Skeletal muscle satellite cell (primary cell): ENCODE results near the gene SLC38A2.

Source experiments
- H3K27me3 ChIP-seq: 2 replicates; pipeline ENCODE4 v1.7.0; 2013; ENCODE audit warnings: low read length; ENCODE audit not compliant: control insufficient read depth, insufficient read depth
- H3K36me3 ChIP-seq: 2 replicates; pipeline ENCODE4 v1.7.0; 2013; ENCODE audit warnings: mild to moderate bottlenecking, control low read depth, low read length; ENCODE audit not compliant: insufficient read depth
- H3K4me1 ChIP-seq: 2 replicates; pipeline ENCODE4 v1.7.0; 2013; ENCODE audit warnings: low read length; ENCODE audit not compliant: control insufficient read depth, insufficient read depth
- H3K4me2 ChIP-seq: 2 replicates; pipeline ENCODE4 v1.7.0; 2013; ENCODE audit warnings: mild to moderate bottlenecking, low read length
- H3K4me3 ChIP-seq: 2 replicates; pipeline ENCODE4 v1.7.0; 2013; ENCODE audit warnings: low read length
- H3K9ac ChIP-seq: 2 replicates; pipeline ENCODE4 v1.7.0; 2013; ENCODE audit warnings: mild to moderate bottlenecking, low read depth, low read length, moderate library complexity
- H3K9me3 ChIP-seq: replicated peaks from 2 replicates; pipeline ENCODE4 v1.7.0; 2013; ENCODE audit warnings: mild to moderate bottlenecking, control low read depth, low read length

The SLC38A2 gene

GRCh38 chr12:46383654-46384450 is 11.3 kb upstream of the SLC38A2 start:
- H3K27me3 ChIP-seq, result no peaks in the 10 kb centered on the region
- H3K4me3 ChIP-seq, result peak overlapping the region; percentile 74
- H3K4me1 ChIP-seq, result peaks cover 58% of the 10 kb centered on the region
- H3K36me3 ChIP-seq, result no peaks in the 10 kb centered on the region
- peak overlapping the region; percentile 95 for H3K4me2 ChIP-seq
- H3K9ac ChIP-seq, result peak overlapping the region; percentile 96
- H3K9me3 ChIP-seq, result no peaks in the 10 kb centered on the region

DNA sequence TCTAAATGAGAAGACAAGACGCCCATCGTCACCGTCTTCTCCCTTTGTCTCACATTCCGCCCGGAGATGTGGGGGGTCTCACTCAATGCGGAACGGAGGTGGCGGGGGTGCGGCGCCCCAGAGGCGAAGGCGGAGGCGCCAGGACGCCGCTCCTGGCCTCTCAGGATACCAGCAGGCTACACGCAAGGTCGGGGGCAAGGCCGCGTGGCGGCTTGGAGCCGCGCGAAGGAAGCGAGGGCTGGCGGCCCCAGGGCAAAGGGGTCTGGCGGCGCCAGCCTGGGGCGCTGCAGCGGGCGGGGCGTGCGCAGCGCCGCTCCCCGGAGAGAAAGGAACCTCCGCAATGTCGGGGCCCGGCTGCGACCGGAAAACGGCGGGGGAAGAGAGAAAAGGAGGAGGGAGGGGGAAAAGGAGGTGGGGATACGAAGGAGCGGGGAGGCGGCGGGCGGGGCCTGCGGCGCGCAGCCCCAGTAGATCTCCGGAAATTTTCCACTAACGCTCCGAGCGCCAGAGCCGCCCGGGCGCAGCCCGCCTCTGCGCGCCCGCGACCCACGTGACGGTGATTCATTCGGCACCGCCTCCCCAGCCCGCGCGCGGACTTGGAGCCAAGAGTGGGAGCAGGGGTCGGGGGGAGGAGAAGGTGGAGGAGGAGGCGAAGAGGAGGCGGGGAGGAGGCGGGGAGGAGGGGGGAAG is 10.5 kb upstream of the SLC38A2 start:
- Histone ChIP-seq H3K27me3 (no peaks in the 10 kb centered on the region), H3K4me2 (peak overlapping the region; percentile 95), H3K9ac (peak overlapping the region; percentile 97), H3K4me1 (peaks cover 51% of the 10 kb centered on the region), H3K4me3 (peak overlapping the region; percentile 74), H3K9me3 (no peaks in the 10 kb centered on the region), H3K36me3 (no peaks in the 10 kb centered on the region)

DNA sequence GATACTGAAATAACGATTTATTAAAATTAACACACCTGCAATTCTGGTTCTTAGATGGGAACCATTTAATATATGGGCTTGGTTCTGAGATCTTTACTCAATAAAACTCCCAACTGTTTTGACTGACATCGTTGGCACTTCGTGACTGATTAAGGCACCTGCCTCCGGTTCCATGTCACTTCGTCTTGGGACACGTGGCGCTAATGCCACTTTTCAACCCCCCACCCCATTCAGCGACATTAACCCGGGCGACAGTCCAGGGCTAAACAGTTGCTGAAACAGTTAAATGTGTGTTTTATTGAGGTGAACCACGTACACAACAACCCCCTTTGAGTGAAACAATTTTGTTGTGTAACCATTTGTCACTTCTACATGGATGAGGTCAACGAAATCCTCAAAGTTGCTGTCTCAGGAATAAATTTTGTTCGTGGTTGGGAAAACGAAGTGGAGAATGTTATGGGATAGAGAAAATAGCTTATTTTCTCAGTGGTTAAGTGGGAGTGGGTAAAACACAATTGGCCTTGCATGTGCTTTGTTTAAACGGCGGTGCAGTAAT is 9.9 kb upstream of the SLC38A2 start:
- Histone ChIP-seq H3K27me3 (no peaks in the 10 kb centered on the region), H3K4me2 (peak overlapping the region; percentile 81), H3K9ac (peak overlapping the region; percentile 97), H3K4me1 (peaks cover 45% of the 10 kb centered on the region), H3K9me3 (no peaks in the 10 kb centered on the region), H3K4me3 (peak overlapping the region; percentile 74), H3K36me3 (no peaks in the 10 kb centered on the region)

DNA sequence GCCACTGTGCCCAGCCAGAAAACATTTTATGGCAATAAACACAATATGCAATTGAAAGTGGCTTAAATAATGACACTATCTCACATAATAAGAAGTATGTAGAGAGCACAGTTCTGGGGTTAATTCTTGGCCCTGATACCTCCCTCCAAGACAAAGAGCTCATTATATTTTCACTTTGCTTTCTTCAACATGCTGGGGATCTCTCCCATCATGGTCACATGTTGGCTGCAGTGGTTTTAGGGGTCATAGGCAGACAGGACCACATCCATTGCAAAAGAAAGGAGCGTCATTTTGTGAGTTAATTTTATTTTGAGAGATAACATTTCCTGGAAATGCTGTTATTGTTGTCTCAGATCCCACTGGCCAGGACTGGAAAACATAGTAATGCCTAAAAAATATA is 8.3 kb upstream of the SLC38A2 start:
- no peaks in the 10 kb centered on the region for H3K9me3 ChIP-seq
- no peak overlapping the region for H3K4me3 ChIP-seq
- no peak overlapping the region for H3K9ac ChIP-seq
- peaks cover 32% of the 10 kb centered on the region for H3K4me1 ChIP-seq
- H3K27me3 ChIP-seq, result no peaks in the 10 kb centered on the region
- H3K36me3 ChIP-seq, result no peaks in the 10 kb centered on the region
- H3K4me2 ChIP-seq, result no peak overlapping the region

DNA sequence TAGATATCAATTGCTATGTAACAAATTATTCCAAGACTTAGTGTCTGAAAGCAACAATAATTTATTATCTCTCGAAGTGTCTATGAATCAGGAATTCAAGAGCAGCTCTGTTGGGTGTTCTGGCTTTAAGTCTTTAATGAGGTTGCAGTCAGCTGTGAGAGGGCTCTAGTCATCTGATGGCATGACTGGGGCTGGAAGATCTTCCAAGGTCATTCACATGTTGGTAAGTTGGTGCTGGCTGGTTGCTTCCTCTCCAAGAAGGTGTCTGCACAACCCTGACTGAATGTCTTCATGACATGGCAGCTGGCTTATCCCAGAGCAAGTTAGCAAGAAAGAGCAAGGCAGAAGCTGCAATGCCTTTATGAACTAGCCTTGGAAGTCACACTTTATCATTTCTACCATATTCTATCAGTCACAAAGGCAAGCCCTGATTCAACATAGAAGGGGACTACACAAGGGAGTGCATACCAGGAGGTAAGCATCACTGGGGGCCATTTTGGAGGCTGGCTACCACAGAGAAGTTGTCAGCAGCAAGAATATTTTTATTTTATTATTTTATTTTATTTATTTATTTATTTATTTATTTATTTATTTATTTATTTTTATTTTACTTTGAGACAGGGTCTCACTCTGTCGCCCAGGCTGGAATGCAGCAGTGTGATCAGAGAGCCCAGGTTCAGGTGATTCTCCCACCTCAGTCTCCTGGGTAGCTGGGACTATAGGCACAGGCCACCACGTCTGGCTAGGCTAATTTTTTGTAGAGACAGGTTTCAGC is 7.6 kb upstream of the SLC38A2 start:
- Histone ChIP-seq H3K4me2 (no peak overlapping the region), H3K9ac (no peak overlapping the region), H3K4me1 (peaks cover 25% of the 10 kb centered on the region)

GRCh38 chr12:46379352-46379751 is 6.8 kb upstream of the SLC38A2 start:
- Histone ChIP-seq H3K9me3 (no peaks in the 10 kb centered on the region), H3K4me3 (no peak overlapping the region), H3K27me3 (no peaks in the 10 kb centered on the region), H3K9ac (no peak overlapping the region), H3K4me2 (no peak overlapping the region), H3K4me1 (peaks cover 16% of the 10 kb centered on the region), H3K36me3 (no peaks in the 10 kb centered on the region)

More for the DNA sequence above, 7.6 kb upstream of the SLC38A2 start:
- Histone ChIP-seq H3K36me3 (no peaks in the 10 kb centered on the region), H3K4me3 (no peak overlapping the region), H3K27me3 (no peaks in the 10 kb centered on the region), H3K9me3 (no peaks in the 10 kb centered on the region)

DNA sequence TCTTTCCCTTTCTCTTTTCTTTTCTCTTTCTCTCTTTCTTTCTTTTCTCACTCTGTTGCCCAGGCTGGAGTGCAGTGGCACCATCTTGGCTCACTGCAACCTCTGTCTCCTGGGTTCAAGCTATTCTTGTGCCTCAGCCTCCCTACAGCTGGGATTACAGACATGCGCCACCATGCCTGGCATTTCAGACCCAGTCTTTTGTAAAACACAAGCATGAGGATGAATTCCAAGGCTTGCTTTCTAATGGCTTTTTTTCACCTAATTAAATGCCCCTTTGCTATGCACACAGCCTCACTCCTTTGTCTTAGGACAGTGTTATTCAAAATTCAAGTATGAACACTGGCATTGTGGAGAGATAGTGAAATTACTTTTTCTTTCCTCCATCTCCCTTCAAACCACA is 6.0 kb upstream of the SLC38A2 start:
- Histone ChIP-seq H3K4me2 (no peak overlapping the region), H3K9ac (no peak overlapping the region), H3K36me3 (no peaks in the 10 kb centered on the region), H3K4me3 (no peak overlapping the region), H3K27me3 (no peaks in the 10 kb centered on the region), H3K9me3 (no peaks in the 10 kb centered on the region), H3K4me1 (peaks cover 19% of the 10 kb centered on the region)

DNA sequence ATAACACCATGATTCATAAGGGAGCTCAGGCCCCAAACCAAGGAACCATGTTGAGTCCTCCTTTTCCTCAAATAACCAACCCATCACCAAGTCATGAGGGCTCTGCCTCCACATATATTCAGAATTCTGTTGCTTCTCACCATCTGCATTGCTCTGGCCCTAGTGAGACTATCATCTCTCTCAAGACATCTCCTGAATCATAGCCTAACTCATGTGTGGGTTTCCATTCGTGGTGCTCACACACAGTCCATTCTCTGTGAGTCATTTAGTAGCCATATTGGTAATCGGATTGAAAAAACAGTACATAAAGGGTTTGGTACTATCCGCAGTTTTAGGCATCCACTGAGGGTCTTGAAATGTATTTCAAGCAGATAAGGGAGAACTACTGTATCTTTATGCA is 5.1 kb upstream of the SLC38A2 start:
- Histone ChIP-seq H3K4me2 (no peak overlapping the region), H3K27me3 (no peaks in the 10 kb centered on the region), H3K4me1 (peaks cover 18% of the 10 kb centered on the region), H3K9ac (no peak overlapping the region), H3K9me3 (no peaks in the 10 kb centered on the region), H3K36me3 (no peaks in the 10 kb centered on the region), H3K4me3 (no peak overlapping the region)

DNA sequence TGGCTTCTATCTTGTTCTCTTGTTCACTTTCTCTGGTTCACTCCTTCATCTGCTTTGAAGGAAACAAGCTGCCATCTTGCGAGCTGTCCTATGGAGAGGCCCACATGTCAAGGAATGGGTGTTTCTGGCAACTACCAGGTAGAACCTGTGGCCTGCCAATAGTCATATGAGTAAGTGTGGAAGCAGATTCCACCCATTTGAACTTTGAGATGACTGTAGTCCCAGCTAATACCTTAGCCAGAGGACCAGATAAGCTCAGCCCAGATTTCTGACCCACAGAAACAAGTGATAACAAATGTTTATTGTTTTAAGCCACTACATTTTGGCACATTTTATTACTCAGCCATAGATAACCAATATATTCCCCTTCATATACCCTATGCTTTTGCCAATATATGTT is 4.0 kb upstream of the SLC38A2 start:
- Histone ChIP-seq H3K36me3 (peaks cover 5% of the 10 kb centered on the region), H3K4me3 (no peak overlapping the region), H3K4me2 (no peak overlapping the region), H3K9me3 (no peaks in the 10 kb centered on the region), H3K4me1 (peaks cover 12% of the 10 kb centered on the region), H3K27me3 (no peaks in the 10 kb centered on the region), H3K9ac (no peak overlapping the region)

DNA sequence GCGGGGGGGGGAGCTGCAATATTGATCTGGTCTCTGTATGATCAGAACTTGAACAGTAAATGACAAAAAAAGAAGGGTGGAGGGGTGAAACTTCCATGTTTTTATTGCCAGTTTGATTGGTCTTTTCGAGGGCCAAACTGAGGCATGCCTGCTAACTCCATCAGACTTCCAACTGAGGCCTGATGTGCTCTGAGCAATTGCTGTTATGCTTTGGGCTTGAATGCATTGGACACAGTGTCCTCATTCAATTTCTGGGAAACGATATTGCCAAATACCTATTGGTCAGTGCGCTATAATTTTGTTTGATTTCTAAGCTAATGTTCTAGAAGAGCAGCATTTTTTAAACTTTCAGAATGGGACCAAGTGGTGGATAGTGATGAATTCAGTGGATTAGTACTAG is 2.1 kb upstream of the SLC38A2 start:
- no peaks in the 10 kb centered on the region for H3K9me3 ChIP-seq

GRCh38 chr12:46374310-46374709 is 1.7 kb upstream of the SLC38A2 start:
- H3K4me2 ChIP-seq, result peak overlapping the region; percentile 98
- no peak overlapping the region for H3K9ac ChIP-seq
- peaks cover 26% of the 10 kb centered on the region for H3K36me3 ChIP-seq
- H3K4me1 ChIP-seq, result peaks cover 9% of the 10 kb centered on the region
- no peak overlapping the region for H3K4me3 ChIP-seq
- H3K9me3 ChIP-seq, result no peaks in the 10 kb centered on the region
- no peaks in the 10 kb centered on the region for H3K27me3 ChIP-seq

More for the DNA sequence above, 2.1 kb upstream of the SLC38A2 start:
- H3K27me3 ChIP-seq, result no peaks in the 10 kb centered on the region
- no peak overlapping the region for H3K4me3 ChIP-seq
- H3K9ac ChIP-seq, result no peak overlapping the region
- H3K4me1 ChIP-seq, result peaks cover 12% of the 10 kb centered on the region
- H3K36me3 ChIP-seq, result peaks cover 22% of the 10 kb centered on the region
- no peak overlapping the region for H3K4me2 ChIP-seq
